BJ (cell line): ENCODE data around the gene GGPS1. TPM values are rescaled to one million over a fixed set of nuclear protein-coding genes. Genes with fewer than 3 reads are reported as not detected.
"Not testable (repeated sequence)": the region's sequence is repeated elsewhere in the genome, so short reads cannot be mapped to it uniquely, and the experiment has no call there.

Experiments used
- CTCF ChIA-PET: fragments of 350-600 bp; formaldehyde crosslinking; extraction: SDS; loops from one replicate; lab custom pipeline; 2021; ENCODE audit warnings: antibody characterized with exemption, inconsistent platforms; lab: Yijun Ruan, JAX
- POLR2A ChIA-PET: fragments of 300-600 bp; sonication (Branson Sonifier 250); formaldehyde crosslinking; extraction: SDS; loops from one replicate; lab custom pipeline; 2021; ENCODE audit warnings: antibody characterized with exemption; lab: Charles Lee
- DNase-seq: peaks from one replicate; pipeline ENCODE4 v3.0.0-alpha.2; 2011; ENCODE audit warnings: low read depth
- H3K27me3 ChIP-seq: 2 replicates; pipeline ENCODE4 v1.6.0; 2011; ENCODE audit warnings: low read length; ENCODE audit not compliant: control insufficient read depth, insufficient read depth
- H3K36me3 ChIP-seq: 2 replicates; pipeline ENCODE4 v1.5.1; 2011; ENCODE audit warnings: low read length; ENCODE audit not compliant: control insufficient read depth, insufficient read depth
- H3K4me3 ChIP-seq: 2 replicates; pipeline ENCODE4 v1.5.1; 2011; ENCODE audit warnings: low read depth, mild to moderate bottlenecking, control low read depth, low read length
- polyA plus RNA-seq: library from polyadenylated mRNA; depleted of rRNA; stranded (reverse); fragments of >200 nt; gene quantifications from 2 replicates; pipeline ENCODE4 v1.2.3, GENCODE V29; 2011
- TF ChIP-seq, protein P1 (sequence below): IDR thresholded peaks from 2 replicates; pipeline ENCODE4 v1.5.1; 2011; ENCODE audit warnings: low read depth, mild to moderate bottlenecking, control low read depth, inconsistent platforms, low read length, moderate library complexity; ENCODE audit not compliant: insufficient read depth

Gene GGPS1
- polyA plus RNA-seq, 1 experiment = 18.8 TPM

DNA sequence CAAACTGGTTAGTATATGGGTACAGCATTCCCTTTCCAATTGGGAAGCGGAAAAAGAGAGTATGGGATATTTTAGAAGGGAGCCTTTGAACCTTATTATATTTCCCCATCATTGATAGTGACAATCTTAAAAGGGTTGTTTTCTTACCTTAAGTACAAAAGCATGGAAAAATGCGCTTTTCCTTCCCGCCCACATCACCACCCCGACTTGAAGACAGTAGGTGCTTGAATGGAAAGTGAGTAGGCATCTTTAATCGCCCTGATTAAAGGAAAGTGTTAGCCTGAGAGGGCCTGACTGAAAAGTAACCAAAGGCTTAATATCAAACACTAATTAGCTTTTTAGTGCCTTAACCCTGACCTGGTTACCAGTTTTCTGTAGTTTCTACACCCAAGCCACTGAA, 15.4 kb downstream of the GGPS1 start:
- TF ChIP-seq, protein P1, sequence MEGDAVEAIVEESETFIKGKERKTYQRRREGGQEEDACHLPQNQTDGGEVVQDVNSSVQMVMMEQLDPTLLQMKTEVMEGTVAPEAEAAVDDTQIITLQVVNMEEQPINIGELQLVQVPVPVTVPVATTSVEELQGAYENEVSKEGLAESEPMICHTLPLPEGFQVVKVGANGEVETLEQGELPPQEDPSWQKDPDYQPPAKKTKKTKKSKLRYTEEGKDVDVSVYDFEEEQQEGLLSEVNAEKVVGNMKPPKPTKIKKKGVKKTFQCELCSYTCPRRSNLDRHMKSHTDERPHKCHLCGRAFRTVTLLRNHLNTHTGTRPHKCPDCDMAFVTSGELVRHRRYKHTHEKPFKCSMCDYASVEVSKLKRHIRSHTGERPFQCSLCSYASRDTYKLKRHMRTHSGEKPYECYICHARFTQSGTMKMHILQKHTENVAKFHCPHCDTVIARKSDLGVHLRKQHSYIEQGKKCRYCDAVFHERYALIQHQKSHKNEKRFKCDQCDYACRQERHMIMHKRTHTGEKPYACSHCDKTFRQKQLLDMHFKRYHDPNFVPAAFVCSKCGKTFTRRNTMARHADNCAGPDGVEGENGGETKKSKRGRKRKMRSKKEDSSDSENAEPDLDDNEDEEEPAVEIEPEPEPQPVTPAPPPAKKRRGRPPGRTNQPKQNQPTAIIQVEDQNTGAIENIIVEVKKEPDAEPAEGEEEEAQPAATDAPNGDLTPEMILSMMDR = no peak
- POLR2A ChIA-PET = interaction anchor here (0.7 kb wide), 1 partner anchor 68 kb away, joined by 3 read pairs; no protein-coding TSS in a partner anchor

DNA sequence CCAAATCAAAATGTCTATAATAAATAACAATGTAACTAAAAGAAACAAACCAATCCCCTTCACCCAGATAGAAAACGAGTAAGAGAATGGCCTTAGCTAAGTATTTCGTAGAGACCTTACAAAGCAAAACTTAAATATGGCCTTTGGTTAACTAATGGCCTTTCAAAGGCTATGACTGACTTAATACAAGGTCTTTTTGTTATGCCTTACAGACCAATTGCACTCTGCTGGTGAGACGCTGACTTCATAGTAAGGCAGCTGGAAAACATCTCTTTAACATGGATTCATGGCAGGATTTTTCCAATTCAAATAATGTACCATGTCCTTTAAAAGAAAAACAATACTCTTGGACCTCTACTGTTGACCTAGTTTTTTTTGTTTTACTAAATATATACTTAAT, 23.1 kb downstream of the GGPS1 start:
- DNase-seq = no peak
- no peaks in the 10 kb centered on the region for H3K36me3 ChIP-seq
- no peak overlapping the region for H3K4me3 ChIP-seq
- CTCF ChIA-PET = interaction anchor here (0.8 kb wide), 1 partner anchor 20 kb away, joined by 3 read pairs; no protein-coding TSS in a partner anchor
- no peaks in the 10 kb centered on the region for H3K27me3 ChIP-seq
- TF ChIP-seq, protein P1 = no peak
- POLR2A ChIA-PET = no interaction called here

More for the DNA sequence above, 15.4 kb downstream of the GGPS1 start:
- Histone ChIP-seq H3K36me3 (no peaks in the 10 kb centered on the region), H3K27me3 (no peaks in the 10 kb centered on the region), H3K4me3 (no peak overlapping the region)
- CTCF ChIA-PET = no interaction called here
- DNase-seq = no peak

DNA sequence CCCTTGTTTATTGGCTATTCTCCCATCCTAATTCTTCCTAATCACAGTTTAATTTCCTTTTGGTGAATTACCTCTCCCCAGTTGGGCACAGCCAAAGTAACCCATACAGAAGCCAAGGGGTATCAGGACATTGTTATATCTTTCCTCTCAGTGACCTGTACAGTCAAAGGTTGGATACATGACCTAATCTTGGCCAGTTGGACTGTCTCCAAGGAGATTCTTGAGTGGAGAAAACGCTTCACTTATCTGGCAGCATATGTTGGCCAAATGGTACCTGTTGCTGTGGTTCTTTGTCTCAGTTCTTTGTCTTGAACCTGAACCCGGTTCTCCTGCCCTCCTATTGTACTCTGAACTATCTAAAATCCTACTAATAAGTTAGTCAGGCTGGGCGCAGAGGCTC, 23.5 kb downstream of the GGPS1 start:
- ChIA-PET POLR2A (no interaction called here), CTCF (interaction anchor here (0.8 kb wide), 1 partner anchor 20 kb away, joined by 3 read pairs; no protein-coding TSS in a partner anchor)
- no peak overlapping the region for H3K4me3 ChIP-seq
- H3K27me3 ChIP-seq = no peaks in the 10 kb centered on the region
- no peak for DNase-seq
- no peaks in the 10 kb centered on the region for H3K36me3 ChIP-seq
- TF ChIP-seq, protein P1 = no peak

DNA sequence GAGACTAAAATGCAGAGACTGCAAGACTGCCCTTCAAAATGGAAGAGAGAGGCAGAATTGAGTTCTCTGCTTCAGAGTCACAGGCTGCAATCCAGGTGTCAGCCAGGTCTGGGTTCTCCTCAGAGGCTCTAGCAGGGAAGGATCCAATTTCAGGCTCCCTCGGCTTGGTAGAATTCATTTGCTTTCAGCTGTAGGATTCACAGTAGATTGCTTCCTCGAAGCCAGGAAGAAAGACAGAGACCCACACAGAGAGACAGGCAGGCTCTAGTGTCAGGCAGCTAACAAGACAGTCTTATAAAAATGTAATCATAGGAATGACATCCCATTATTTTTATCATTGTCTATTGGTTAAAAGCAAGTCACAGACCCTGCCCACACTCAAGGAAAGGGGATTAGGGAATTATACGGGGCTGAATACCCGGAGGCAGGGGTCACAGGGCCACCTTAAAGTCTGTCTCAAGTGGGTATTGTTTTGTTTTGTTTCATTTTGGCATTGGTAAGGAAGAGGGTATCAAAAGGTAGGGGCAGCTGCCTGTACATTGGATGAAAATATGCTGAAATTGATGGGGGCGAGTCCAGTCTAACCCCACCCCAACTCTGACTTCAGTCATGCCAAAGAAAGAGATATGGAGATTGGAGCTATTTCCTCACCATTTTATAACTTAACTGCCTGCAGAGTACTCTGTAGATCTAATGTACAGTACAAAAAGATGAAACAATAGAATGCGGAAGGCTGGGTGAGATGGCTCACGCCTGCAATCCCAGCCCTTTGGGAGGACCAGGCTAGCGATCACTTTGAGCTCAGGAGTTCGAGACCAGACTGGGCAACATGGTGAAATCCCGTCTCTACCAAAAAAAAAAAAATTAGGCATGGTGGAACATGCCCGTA, 29.4 kb downstream of the GGPS1 start:
- TF ChIP-seq, protein P1 = no peak
- POLR2A ChIA-PET = interaction anchor here (0.6 kb wide), 1 partner anchor 30 kb away, joined by 12 read pairs; the partner anchor contains the start of gene ARID4B
- no peak overlapping the region for H3K4me3 ChIP-seq
- no peaks in the 10 kb centered on the region for H3K27me3 ChIP-seq
- no peak for DNase-seq
- H3K36me3 ChIP-seq = no peaks in the 10 kb centered on the region
- CTCF ChIA-PET = interaction anchor here (0.6 to 1.6 kb wide), 3 partner anchors 28 to 99 kb away, joined by 3 to 6 read pairs (median 5); no protein-coding TSS in a partner anchor

DNA sequence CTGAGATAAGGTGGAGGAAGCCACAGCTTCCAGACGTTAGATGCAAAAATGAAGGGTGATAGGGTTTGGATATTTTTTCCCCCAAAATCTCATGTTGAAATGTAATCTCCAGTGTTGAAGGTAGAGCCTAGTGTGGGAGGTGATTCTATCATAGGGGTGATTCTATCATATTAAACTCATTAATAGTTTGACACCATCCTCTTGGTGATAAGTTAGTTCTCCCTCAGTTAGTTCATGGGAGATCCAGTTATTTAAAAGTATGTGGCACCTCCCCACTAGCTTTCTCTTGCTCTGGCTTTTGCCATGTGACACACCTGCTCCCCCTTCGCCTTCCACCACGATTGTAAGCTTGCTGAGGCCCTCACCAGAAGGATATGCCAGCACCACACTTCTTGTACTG, 30.5 kb downstream of the GGPS1 start:
- POLR2A ChIA-PET = no interaction called here
- H3K27me3 ChIP-seq = no peaks in the 10 kb centered on the region
- CTCF ChIA-PET = interaction anchor here (0.6 to 1.6 kb wide), 2 partner anchors 29 to 86 kb away, joined by 3 to 5 read pairs; no protein-coding TSS in a partner anchor
- no peak for DNase-seq
- H3K4me3 ChIP-seq = no peak overlapping the region
- TF ChIP-seq, protein P1 = no peak
- no peaks in the 10 kb centered on the region for H3K36me3 ChIP-seq

DNA sequence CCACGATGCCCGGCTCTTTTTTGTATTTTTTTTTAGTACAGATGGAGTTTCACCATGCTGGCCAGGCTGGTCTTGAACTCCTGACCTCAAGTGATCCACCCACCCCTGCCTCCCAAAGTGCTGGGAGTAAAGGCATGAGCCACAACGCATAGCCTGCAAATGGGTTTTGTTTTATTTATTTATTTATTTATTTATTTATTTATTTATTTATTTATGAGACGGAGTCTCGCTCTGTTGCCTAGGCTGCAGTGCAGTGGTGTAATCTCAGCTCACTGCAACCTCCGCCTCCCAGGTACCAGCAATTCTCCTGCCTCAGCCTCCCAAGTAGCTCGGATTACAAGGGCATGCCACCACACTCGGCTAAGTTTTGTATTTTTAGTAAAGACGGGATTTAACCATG, 35.8 kb downstream of the GGPS1 start:
- not testable (repeated sequence) for H3K36me3 ChIP-seq, H3K27me3 ChIP-seq, H3K4me3 ChIP-seq, DNase-seq
- ChIA-PET CTCF (interaction anchor here (0.6 kb wide), 1 partner anchor 751 kb away, joined by 3 read pairs; no protein-coding TSS in a partner anchor), POLR2A (interaction anchor here (0.6 kb wide), 1 partner anchor 47 kb away, joined by 3 read pairs; no protein-coding TSS in a partner anchor)
